K562 (cell line): ENCODE data around the gene BEST1. TPM values are rescaled to one million over a fixed set of nuclear protein-coding genes. Genes with fewer than 3 reads are reported as not detected.
A peak's percentile ranks its signal among the peaks of the same experiment; 100 is the strongest.

Source experiments
- BRD4 ChIP-seq: fragments of 200-600 bp; sonication (generic); IDR thresholded peaks from 2 replicates; pipeline ENCODE4 v1.6.1; 2017; ENCODE audit warnings: inconsistent platforms
- CBX8 ChIP-seq: fragments of 200-600 bp; sonication (generic); IDR thresholded peaks from 2 replicates; pipeline ENCODE4 v1.6.1; 2012; ENCODE audit warnings: borderline replicate concordance, mixed run types, low read depth, mild to moderate bottlenecking, moderate library complexity, mixed read lengths, low read length, control low read depth, inconsistent platforms; ENCODE audit not compliant: poor library complexity, severe bottlenecking; ENCODE audit errors: extremely low read depth
- FOXM1 ChIP-seq, 2 experiments: fragments of 450-650 bp in 1 of 2; sonication (generic) in 1 of 2; formaldehyde crosslinking in 1 of 2; IDR thresholded peaks; 2 replicates each; pipeline versions ENCODE4 v1.6.1 to v1.9.0; 2017 to 2022; ENCODE audit warnings: low read depth in 2 of 2, mild to moderate bottlenecking in 2 of 2, missing genetic modification reagents in 1 of 2, moderate library complexity in 1 of 2
- HMG20B ChIP-seq: fragments of 250-450 bp; sonication (Bioruptor Pico); IDR thresholded peaks from 2 replicates; pipeline ENCODE4 v1.5.0; 2021; ENCODE audit warnings: mild to moderate bottlenecking
- KAT7 ChIP-seq: sonication (generic); formaldehyde crosslinking; IDR thresholded peaks from 2 replicates; pipeline ENCODE4 v1.8.0; 2022; ENCODE audit warnings: missing genetic modification reagents, mild to moderate bottlenecking, borderline replicate concordance
- MEIS2 ChIP-seq: fragments of 450-650 bp; IDR thresholded peaks from 2 replicates; pipeline ENCODE4 v1.6.1; 2014; ENCODE audit warnings: mild to moderate bottlenecking; ENCODE audit not compliant: partially characterized antibody
- NFRKB ChIP-seq: fragments of 450-650 bp; IDR thresholded peaks from 2 replicates; pipeline ENCODE4 v1.6.1; 2016; ENCODE audit warnings: low read depth
- RBM25 ChIP-seq: fragments of 200-400 bp; formaldehyde crosslinking; IDR thresholded peaks from 2 replicates; pipeline ENCODE4 v1.6.1; 2018; ENCODE audit warnings: low read length, low read depth, moderate library complexity; ENCODE audit not compliant: severe bottlenecking
- SRSF7 ChIP-seq: fragments of 200-400 bp; formaldehyde crosslinking; optimal IDR thresholded peaks from 2 replicates; pipeline ENCODE3; 2017; ENCODE audit warnings: mild to moderate bottlenecking, low read depth, low read length
- ZNF121 ChIP-seq: sonication (generic); formaldehyde crosslinking; conservative IDR thresholded peaks from 2 replicates; pipeline ENCODE4 v1.8.0; 2022; ENCODE audit warnings: missing genetic modification reagents
- polyA plus RNA-seq, 8 experiments: library from polyadenylated mRNA; depleted of rRNA in 4 of 8; stranded (reverse) in 5 of 8; unstranded in 3 of 8; fragments of >200 nt; fragmentation: Nextera tagmentation in 2 of 8; fragmentation: Illumina TruSeq in 1 of 8; extraction: Ambion mirVana in 2 of 8; extraction: Trizol in 1 of 8; gene quantifications; 2 replicates each; pipeline versions ENCODE4 v1.2.1 to v1.2.3, GENCODE V29; 2011 to 2014; ENCODE audit warnings: inconsistent platforms in 1 of 8, missing spikeins in 1 of 8
- total RNA-seq, 7 experiments: library from RNA; depleted of rRNA in 6 of 7; stranded (reverse); fragments of >200 nt in 6 of 7; fragmentation: Illumina TruSeq in 2 of 7; extraction: Trizol in 2 of 7; gene quantifications; 2 replicates each; pipeline versions ENCODE4 v1.2.1 to v1.2.3, GENCODE V29; 2011 to 2021; ENCODE audit warnings: low replicate concordance in 1 of 7
- TF ChIP-seq, protein P1 (sequence below), 2 experiments: fragments of 450-650 bp; IDR thresholded peaks; 2 replicates each; pipeline ENCODE4 v1.6.1; 2016; ENCODE audit warnings: mild to moderate bottlenecking in 2 of 2, borderline replicate concordance in 1 of 2, low read depth in 1 of 2, moderate library complexity in 1 of 2
- TF ChIP-seq, protein P2 (sequence below): fragments of 250-450 bp; sonication (Bioruptor Pico); IDR thresholded peaks from 2 replicates; pipeline ENCODE4 v1.8.0; 2022; ENCODE audit warnings: inconsistent platforms, mild to moderate bottlenecking, moderate library complexity, borderline replicate concordance
- TF ChIP-seq, protein P3 (sequence below): sonication (generic); formaldehyde crosslinking; IDR thresholded peaks from 2 replicates; pipeline ENCODE4 v1.8.1; 2023; ENCODE audit warnings: mild to moderate bottlenecking, missing genetic modification reagents, moderate library complexity
- TF ChIP-seq, protein P4 (sequence below): fragments of 450-650 bp; IDR thresholded peaks from 2 replicates; pipeline ENCODE4 v1.6.1; 2017; ENCODE audit warnings: antibody characterized with exemption

Gene BEST1
- total and polyA plus RNA-seq, 9 of the 15 experiments (the other 6 are each of a cell fraction or from before 2014, with no cell fraction given) = 0.07 to 1.3 (median 0.40) TPM

DNA sequence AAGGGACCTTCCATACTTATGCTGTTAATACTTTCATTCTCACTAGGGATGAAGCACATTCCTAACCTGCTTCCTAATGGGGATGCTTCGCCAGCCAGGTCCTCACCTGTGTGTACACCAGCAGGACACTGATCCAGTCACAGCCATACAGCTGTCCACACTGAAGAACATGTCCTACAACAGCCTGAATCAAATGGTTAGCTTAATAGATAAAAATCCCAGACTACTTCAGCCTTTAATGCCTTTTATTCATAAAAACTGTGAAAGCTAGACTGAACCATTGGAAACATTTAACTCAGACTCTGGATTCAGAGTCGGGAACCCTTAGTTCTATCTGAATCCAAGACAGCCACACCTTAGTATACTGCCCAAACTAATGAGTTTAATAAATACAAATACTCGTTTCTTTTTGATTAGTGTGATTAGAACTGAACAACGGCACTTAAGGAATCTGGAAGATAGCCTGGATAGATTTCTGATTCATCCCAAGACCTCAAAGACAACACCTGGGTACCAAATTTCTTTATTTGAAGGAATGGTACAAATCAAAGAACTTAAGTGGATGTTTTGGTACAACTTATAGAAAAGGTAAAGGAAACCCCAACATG lies 14.0 kb downstream of the BEST1 start (continued):
- TF ChIP-seq, protein P1, sequence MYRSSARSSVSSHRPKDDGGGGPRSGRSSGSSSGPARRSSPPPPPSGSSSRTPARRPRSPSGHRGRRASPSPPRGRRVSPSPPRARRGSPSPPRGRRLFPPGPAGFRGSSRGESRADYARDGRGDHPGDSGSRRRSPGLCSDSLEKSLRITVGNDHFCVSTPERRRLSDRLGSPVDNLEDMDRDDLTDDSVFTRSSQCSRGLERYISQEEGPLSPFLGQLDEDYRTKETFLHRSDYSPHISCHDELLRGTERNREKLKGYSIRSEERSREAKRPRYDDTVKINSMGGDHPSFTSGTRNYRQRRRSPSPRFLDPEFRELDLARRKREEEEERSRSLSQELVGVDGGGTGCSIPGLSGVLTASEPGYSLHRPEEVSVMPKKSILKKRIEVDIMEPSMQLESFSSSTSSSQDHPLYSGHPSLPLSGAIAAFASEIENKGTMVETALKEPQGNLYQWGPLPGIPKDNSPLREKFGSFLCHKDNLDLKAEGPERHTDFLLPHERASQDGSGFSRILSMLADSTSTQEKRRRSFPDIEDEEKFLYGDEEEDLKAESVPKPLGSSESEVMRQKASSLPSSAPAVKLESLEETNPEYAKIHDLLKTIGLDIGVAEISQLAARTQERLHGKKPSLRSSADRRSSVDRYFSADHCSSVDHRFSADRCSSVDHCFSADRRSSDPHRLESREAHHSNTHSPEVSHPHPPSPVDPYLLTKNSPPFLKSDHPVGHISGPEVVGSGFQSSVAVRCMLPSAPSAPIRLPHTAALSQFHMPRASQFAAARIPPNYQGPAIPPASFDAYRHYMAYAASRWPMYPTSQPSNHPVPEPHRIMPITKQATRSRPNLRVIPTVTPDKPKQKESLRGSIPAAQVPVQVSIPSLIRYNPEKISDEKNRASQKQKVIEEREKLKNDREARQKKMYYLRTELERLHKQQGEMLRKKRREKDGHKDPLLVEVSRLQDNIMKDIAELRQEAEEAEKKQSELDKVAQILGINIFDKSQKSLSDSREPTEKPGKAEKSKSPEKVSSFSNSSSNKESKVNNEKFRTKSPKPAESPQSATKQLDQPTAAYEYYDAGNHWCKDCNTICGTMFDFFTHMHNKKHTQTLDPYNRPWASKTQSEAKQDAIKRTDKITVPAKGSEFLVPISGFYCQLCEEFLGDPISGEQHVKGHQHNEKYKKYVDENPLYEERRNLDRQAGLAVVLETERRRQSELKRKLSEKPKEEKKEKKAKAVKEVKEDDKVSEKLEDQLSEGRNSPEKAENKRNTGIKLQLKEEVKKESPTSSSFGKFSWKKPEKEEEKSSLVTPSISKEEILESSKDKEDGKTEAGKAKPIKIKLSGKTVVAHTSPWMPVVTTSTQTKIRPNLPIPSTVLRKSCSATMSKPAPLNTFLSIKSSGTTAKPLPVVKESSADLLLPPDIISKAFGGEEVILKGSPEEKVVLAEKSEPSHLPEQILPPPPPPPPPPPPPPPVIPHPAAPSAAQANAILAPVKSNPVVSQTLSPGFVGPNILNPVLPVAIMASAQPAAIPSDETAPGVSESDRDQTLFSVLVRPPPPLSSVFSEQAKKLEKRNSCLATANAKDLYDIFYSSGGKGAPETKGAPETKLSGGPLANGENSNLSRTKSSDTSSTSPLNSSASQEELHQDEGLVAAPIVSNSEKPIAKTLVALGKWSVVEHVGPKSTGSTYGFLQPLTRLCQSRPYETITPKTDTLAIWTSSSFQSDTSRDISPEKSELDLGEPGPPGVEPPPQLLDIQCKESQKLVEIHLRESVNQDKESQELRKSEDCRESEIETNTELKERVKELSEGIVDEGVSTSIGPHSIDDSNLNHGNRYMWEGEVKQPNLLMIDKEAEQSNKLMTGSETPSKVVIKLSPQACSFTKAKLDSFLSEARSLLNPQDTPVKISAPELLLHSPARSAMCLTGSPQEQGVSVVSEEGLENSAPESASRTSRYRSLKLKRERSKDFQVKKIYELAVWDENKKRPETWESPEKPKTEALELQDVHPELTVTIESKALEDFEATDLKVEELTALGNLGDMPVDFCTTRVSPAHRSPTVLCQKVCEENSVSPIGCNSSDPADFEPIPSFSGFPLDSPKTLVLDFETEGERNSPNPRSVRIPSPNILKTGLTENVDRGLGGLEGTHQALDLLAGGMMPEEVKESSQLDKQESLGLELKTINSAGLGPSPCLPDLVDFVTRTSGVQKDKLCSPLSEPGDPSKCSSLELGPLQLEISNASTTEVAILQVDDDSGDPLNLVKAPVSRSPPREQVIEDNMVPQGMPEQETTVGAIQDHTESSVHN (IDR thresholded peaks at IDR 0.05; ENCODE audit: borderline replicate concordance in 1 of 2, low read depth in 1 of 2) = no peak
- TF ChIP-seq KAT7 (CRISPR knock-in tag) (peak; percentile 93), BRD4 (no peak), NFRKB (no peak), CBX8 (no peak), RBM25 (no peak), MEIS2 (no peak), HMG20B (no peak), ZNF121 (CRISPR knock-in tag) (no peak), FOXM1 (IDR thresholded peaks at IDR 0.05; ENCODE audit: low read depth) (no peak), FOXM1 (CRISPR knock-in tag; IDR thresholded peaks at IDR 0.05; ENCODE audit: low read depth) (no peak), SRSF7 (no peak)
- TF ChIP-seq, protein P2, sequence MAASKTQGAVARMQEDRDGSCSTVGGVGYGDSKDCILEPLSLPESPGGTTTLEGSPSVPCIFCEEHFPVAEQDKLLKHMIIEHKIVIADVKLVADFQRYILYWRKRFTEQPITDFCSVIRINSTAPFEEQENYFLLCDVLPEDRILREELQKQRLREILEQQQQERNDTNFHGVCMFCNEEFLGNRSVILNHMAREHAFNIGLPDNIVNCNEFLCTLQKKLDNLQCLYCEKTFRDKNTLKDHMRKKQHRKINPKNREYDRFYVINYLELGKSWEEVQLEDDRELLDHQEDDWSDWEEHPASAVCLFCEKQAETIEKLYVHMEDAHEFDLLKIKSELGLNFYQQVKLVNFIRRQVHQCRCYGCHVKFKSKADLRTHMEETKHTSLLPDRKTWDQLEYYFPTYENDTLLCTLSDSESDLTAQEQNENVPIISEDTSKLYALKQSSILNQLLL (CRISPR knock-in tag) = no peak
- TF ChIP-seq, protein P3, sequence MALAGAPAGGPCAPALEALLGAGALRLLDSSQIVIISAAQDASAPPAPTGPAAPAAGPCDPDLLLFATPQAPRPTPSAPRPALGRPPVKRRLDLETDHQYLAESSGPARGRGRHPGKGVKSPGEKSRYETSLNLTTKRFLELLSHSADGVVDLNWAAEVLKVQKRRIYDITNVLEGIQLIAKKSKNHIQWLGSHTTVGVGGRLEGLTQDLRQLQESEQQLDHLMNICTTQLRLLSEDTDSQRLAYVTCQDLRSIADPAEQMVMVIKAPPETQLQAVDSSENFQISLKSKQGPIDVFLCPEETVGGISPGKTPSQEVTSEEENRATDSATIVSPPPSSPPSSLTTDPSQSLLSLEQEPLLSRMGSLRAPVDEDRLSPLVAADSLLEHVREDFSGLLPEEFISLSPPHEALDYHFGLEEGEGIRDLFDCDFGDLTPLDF = no peak
- TF ChIP-seq, protein P4, sequence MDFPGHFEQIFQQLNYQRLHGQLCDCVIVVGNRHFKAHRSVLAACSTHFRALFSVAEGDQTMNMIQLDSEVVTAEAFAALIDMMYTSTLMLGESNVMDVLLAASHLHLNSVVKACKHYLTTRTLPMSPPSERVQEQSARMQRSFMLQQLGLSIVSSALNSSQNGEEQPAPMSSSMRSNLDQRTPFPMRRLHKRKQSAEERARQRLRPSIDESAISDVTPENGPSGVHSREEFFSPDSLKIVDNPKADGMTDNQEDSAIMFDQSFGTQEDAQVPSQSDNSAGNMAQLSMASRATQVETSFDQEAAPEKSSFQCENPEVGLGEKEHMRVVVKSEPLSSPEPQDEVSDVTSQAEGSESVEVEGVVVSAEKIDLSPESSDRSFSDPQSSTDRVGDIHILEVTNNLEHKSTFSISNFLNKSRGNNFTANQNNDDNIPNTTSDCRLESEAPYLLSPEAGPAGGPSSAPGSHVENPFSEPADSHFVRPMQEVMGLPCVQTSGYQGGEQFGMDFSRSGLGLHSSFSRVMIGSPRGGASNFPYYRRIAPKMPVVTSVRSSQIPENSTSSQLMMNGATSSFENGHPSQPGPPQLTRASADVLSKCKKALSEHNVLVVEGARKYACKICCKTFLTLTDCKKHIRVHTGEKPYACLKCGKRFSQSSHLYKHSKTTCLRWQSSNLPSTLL = no peak
